ENCODE results near the gene SLC6A13. TPM values are rescaled to one million over a fixed set of nuclear protein-coding genes. Genes with fewer than 3 reads are reported as not detected.

SLC6A13 gene
- polyA plus RNA-seq, 1 experiment = not detected

DNA sequence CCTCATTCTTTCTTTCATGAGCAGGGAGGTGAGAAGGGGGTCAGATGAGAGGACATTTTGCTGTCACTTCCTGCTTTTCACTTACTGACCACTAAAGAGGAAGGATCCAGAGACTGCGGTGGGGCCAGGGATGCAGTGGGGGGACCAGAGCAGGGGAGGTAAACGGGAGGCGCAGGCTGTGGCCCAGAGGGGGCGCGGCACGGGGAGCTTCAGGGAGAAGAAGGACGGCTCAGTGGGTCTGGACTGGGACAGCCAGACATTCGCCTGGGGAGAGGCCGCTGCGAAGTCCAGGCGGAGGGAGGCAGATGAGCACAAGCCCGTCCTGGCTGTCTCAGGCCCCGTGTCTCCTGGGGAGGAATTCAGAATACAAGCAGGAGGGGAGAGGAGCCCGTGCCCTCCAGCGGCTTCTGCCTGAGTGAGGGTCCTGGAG, 89.9 kb downstream of the SLC6A13 start:
- Histone ChIP-seq H3K27me3 (ENCODE audit: control insufficient read depth, insufficient read depth, low read length) (peaks cover 7% of the 10 kb centered on the region), H3K36me3 (ENCODE audit: control insufficient read depth, insufficient read depth, low read length) (no peaks in the 10 kb centered on the region), H3K4me3 (ENCODE audit: low read depth, low read length) (no peak overlapping the region)
- CTCF ChIA-PET = interaction anchor here (0.9 to 1.5 kb wide), 2 partner anchors 17 to 20 kb away, joined by 3 to 5 read pairs; no protein-coding TSS in a partner anchor
- TF ChIP-seq, protein P1, sequence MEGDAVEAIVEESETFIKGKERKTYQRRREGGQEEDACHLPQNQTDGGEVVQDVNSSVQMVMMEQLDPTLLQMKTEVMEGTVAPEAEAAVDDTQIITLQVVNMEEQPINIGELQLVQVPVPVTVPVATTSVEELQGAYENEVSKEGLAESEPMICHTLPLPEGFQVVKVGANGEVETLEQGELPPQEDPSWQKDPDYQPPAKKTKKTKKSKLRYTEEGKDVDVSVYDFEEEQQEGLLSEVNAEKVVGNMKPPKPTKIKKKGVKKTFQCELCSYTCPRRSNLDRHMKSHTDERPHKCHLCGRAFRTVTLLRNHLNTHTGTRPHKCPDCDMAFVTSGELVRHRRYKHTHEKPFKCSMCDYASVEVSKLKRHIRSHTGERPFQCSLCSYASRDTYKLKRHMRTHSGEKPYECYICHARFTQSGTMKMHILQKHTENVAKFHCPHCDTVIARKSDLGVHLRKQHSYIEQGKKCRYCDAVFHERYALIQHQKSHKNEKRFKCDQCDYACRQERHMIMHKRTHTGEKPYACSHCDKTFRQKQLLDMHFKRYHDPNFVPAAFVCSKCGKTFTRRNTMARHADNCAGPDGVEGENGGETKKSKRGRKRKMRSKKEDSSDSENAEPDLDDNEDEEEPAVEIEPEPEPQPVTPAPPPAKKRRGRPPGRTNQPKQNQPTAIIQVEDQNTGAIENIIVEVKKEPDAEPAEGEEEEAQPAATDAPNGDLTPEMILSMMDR (IDR thresholded peaks at IDR 0.05; ENCODE audit: insufficient read depth, low read depth, low read length) = no peak
- DNase-seq (ENCODE audit: low read depth) = no peak
- POLR2A ChIA-PET = no interaction called here

DNA sequence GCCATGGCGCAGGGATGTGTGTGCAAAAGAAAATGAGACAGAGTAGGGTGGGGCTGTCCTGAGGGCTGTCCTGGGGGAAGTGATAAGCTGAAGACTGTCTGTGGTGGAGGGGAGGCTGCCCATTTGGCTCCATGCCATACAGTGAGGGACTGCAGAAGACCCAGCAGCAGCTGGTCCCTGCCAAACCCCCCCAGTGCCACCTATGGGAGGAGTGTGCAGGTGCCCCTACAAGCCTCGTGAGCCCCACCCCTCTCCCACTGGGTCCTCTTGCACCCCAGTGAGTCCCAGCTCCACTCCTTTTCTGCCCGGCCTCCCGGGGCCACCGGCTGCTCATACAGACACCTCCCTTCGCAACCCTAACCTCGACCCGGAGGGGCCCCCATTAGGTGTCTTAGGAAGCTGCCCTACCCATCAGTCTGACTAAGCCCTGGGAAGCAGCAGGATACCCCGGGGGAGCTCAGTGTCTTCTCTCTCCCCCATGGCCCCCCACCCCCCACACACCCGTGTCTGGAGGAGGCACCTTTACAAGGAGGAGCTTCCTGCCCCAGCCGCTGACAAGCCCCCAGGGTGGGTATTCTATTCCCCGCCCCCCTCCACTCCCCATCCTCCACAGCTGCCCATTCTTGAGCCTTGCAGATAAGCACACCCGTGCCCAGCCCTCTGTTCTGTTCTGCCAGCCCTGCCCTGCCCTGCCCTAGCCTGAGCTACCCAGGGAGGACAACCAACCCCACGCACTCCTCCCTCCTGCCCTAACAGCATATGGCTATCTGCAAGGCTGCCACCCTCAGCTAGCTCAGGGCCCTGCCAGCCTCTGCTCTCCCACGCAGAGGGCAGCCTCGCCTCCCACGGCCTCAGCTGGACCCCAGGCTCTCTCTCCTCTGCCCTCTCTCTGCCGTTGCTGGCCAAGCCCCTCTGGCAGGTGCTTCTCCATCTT, 90.6 kb downstream of the SLC6A13 start:
- no peaks in the 10 kb centered on the region for H3K36me3 ChIP-seq (ENCODE audit: control insufficient read depth, insufficient read depth, low read length)
- no peak for DNase-seq (ENCODE audit: low read depth)
- CTCF ChIA-PET = interaction anchor here (0.9 to 1.5 kb wide), 3 partner anchors 17 to 27 kb away, joined by 3 to 5 read pairs (median 3); no protein-coding TSS in a partner anchor
- peaks cover 9% of the 10 kb centered on the region for H3K27me3 ChIP-seq (ENCODE audit: control insufficient read depth, insufficient read depth, low read length)
- H3K4me3 ChIP-seq (ENCODE audit: low read depth, low read length) = no peak overlapping the region
- TF ChIP-seq, protein P1 (IDR thresholded peaks at IDR 0.05; ENCODE audit: insufficient read depth, low read depth, low read length) = no peak
- POLR2A ChIA-PET = no interaction called here

DNA sequence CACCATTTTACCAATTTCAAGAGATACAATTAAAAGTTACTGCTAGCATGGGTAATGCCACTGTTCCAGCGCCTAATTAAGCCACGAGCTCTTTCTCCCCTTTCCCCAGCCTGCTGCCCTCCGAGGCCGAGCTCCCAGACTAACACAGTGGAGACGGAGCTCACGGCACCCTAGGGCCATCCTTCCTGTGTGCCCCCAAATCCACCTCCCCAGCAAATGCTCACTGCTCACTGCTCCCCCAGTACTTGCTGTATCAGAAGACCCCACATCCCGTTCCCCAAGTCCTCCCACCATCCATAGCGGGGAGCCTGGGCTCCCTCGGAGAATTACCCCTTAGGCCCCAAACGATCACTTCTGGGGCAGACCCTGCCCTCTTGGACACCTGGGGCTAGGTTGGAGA, 91.4 kb downstream of the SLC6A13 start:
- POLR2A ChIA-PET = no interaction called here
- TF ChIP-seq, protein P1 (IDR thresholded peaks at IDR 0.05; ENCODE audit: insufficient read depth, low read depth, low read length) = no peak
- no peak overlapping the region for H3K4me3 ChIP-seq (ENCODE audit: low read depth, low read length)
- peaks cover 9% of the 10 kb centered on the region for H3K27me3 ChIP-seq (ENCODE audit: control insufficient read depth, insufficient read depth, low read length)
- no peaks in the 10 kb centered on the region for H3K36me3 ChIP-seq (ENCODE audit: control insufficient read depth, insufficient read depth, low read length)
- no peak for DNase-seq (ENCODE audit: low read depth)
- CTCF ChIA-PET = interaction anchor here (1.5 kb wide), 1 partner anchor 18 kb away, joined by 5 read pairs; no protein-coding TSS in a partner anchor

Other genes with a start within 250 kb of the SLC6A13 start
- gene IQSEC3, start 196.1 kb downstream of the SLC6A13 start, polyA plus RNA-seq (2011; rRNA removed) = not detected in 2 replicates
- gene SLC6A12, start 48.7 kb downstream of the SLC6A13 start, polyA plus RNA-seq (2011; rRNA removed) = not detected in 2 replicates
- gene KDM5A, start 126.5 kb upstream of the SLC6A13 start, polyA plus RNA-seq (2011; rRNA removed) = 26.1 and 27.6 TPM in 2 replicates
- 7.0 and 8.4 TPM in 2 replicates for gene CCDC77, start 138.8 kb upstream of the SLC6A13 start, polyA plus RNA-seq (2011; rRNA removed)
- 0.05 TPM in 1 of 2 replicates, not detected in the other for gene B4GALNT3, start 197.1 kb upstream of the SLC6A13 start, polyA plus RNA-seq (2011; rRNA removed)

Data from BJ (cell line).